A673 (cell line): ENCODE results near the gene MYOG. TPM values are rescaled to one million over a fixed set of nuclear protein-coding genes. Genes with fewer than 3 reads are reported as not detected.

Experiments
- BruUV-seq: library from RNA; stranded (reverse); fragments of 400-500 nt; replicated peaks from 2 replicates; lab custom pipeline; 2021; lab: Mats Ljungman, UMichigan
- CTCF ChIA-PET: fragments of 300-600 bp; sonication (Branson Sonifier 250); formaldehyde crosslinking; loops from one replicate; lab custom pipeline; 2022; ENCODE audit warnings: antibody characterized with exemption; lab: Charles Lee
- POLR2A ChIA-PET: fragments of 300-600 bp; sonication (Branson Sonifier 250); formaldehyde crosslinking; loops from one replicate; lab custom pipeline; 2022; ENCODE audit warnings: antibody characterized with exemption; ENCODE audit not compliant: low non-redundant PET; lab: Charles Lee
- DNase-seq: peaks from one replicate; pipeline ENCODE4 v3.0.0-alpha.2; 2015; ENCODE audit warnings: low spot score
- H3K27ac ChIP-seq: fragments of 200-600 bp; sonication (generic); 2 replicates; pipeline ENCODE4 v1.5.1; 2016; ENCODE audit warnings: mixed run types, low read depth, mild to moderate bottlenecking, mixed read lengths, antibody characterized with exemption, low read length; ENCODE audit not compliant: poor library complexity, severe bottlenecking
- H3K27me3 ChIP-seq: fragments of 200-600 bp; sonication (generic); replicated peaks from 2 replicates; pipeline ENCODE4 v1.6.1; 2017; ENCODE audit warnings: mixed run types, low read depth, mild to moderate bottlenecking, mixed read lengths, antibody characterized with exemption, low read length; ENCODE audit not compliant: insufficient read depth, poor library complexity
- H3K36me3 ChIP-seq: fragments of 200-600 bp; sonication (generic); 2 replicates; pipeline ENCODE4 v1.6.1; 2016; ENCODE audit warnings: mixed run types, mild to moderate bottlenecking, mixed read lengths, antibody characterized with exemption, low read length; ENCODE audit not compliant: insufficient read depth, poor library complexity, severe bottlenecking
- H3K4me1 ChIP-seq: fragments of 200-600 bp; sonication (generic); 2 replicates; pipeline ENCODE4 v1.6.1; 2017; ENCODE audit warnings: mixed run types, mild to moderate bottlenecking, mixed read lengths, antibody characterized with exemption, low read length; ENCODE audit not compliant: insufficient read depth, poor library complexity, severe bottlenecking
- H3K4me3 ChIP-seq: fragments of 200-600 bp; sonication (generic); 2 replicates; pipeline ENCODE4 v1.5.1; 2016; ENCODE audit warnings: low read depth, mixed run types, mild to moderate bottlenecking, mixed read lengths, low read length; ENCODE audit not compliant: poor library complexity, severe bottlenecking
- H3K9me3 ChIP-seq: fragments of 200-600 bp; sonication (generic); 2 replicates; pipeline ENCODE4 v1.6.1; 2016; ENCODE audit warnings: mixed run types, low read depth, mild to moderate bottlenecking, mixed read lengths, antibody characterized with exemption, low read length; ENCODE audit not compliant: poor library complexity, severe bottlenecking
- EZH2 ChIP-seq: fragments of 200-600 bp; sonication (generic); IDR thresholded peaks from 2 replicates; pipeline ENCODE4 v1.6.1; 2017; ENCODE audit warnings: borderline replicate concordance, low read depth, mild to moderate bottlenecking, mixed read lengths, antibody characterized with exemption, low read length; ENCODE audit not compliant: poor library complexity, severe bottlenecking
- intact Hi-C: fragments of 100-400 bp; cut with micrococcal nuclease; formaldehyde crosslinking; loops from one replicate; pipeline ENCODE4 v1.10.0; 2022; ENCODE audit not compliant: unreplicated experiment
- total RNA-seq: library from RNA; stranded (reverse); gene quantifications from 2 replicates; pipeline ENCODE4 v1.2.3, GENCODE V29; 2021
- TF ChIP-seq, protein P1 (sequence below): fragments of 300-800, 200-600 bp; sonication (generic); conservative IDR thresholded peaks from 2 replicates; pipeline ENCODE4 v1.5.1; 2017; ENCODE audit warnings: low read depth, mild to moderate bottlenecking, antibody characterized with exemption, low read length, moderate library complexity, mixed read lengths

MYOG gene
- total RNA-seq, 1 experiment from 2014 or later, result not detected

DNA sequence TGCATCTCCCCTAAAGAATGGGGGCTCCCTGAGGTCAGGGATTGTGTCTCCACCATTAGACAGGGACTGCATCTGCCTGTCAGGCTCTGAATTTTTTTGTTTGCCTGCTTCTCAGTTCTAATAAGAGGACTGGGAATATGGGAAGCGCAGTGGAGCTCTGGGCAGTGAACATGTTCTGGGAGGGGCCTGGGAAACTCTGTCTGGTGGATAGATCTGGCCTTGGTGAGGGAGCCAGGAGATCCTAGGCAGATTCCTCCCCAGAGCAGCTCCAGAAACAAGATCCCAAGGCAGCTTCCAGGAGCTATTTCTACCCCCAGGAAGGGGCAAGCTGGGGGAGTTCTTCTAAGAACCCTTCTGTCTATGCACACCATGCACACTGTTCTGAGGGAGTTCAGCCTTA, 12.6 kb upstream of the MYOG start:
- no TSS peak for BruUV-seq
- no peaks in the 10 kb centered on the region for H3K4me1 ChIP-seq
- TF ChIP-seq, protein P1, sequence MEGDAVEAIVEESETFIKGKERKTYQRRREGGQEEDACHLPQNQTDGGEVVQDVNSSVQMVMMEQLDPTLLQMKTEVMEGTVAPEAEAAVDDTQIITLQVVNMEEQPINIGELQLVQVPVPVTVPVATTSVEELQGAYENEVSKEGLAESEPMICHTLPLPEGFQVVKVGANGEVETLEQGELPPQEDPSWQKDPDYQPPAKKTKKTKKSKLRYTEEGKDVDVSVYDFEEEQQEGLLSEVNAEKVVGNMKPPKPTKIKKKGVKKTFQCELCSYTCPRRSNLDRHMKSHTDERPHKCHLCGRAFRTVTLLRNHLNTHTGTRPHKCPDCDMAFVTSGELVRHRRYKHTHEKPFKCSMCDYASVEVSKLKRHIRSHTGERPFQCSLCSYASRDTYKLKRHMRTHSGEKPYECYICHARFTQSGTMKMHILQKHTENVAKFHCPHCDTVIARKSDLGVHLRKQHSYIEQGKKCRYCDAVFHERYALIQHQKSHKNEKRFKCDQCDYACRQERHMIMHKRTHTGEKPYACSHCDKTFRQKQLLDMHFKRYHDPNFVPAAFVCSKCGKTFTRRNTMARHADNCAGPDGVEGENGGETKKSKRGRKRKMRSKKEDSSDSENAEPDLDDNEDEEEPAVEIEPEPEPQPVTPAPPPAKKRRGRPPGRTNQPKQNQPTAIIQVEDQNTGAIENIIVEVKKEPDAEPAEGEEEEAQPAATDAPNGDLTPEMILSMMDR, result no peak
- no peak for TF ChIP-seq EZH2
- ChIA-PET POLR2A (no interaction called here), CTCF (no interaction called here)
- no peaks in the 10 kb centered on the region for H3K27me3 ChIP-seq
- intact Hi-C loops, result no loop called here
- peaks cover 14% of the 10 kb centered on the region for H3K9me3 ChIP-seq
- H3K36me3 ChIP-seq, result no peaks in the 10 kb centered on the region
- DNase-seq, result no peak
- no peak overlapping the region for H3K27ac ChIP-seq
- no peak overlapping the region for H3K4me3 ChIP-seq

DNA sequence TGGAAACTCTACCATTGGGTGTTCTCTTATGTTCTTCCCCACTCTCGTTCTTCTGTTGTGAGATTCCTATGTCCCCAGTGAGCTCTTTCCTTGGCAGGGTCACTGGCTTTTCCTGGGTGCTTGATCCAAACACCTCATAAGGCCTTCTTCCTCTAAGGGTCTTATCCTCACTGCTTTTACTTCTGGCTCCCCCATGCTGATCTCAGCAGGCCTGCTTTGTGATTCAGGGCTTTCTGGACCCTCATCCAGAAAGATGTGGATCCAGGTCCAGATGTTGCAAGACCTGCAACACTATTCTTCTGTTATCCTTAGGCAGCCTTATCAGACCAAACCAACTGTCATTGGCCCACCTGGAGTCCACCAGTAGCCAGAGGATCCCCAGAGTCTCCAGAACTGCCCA, 11.2 kb upstream of the MYOG start:
- TF ChIP-seq EZH2, result no peak
- TF ChIP-seq, protein P1, result no peak
- no peak overlapping the region for H3K4me3 ChIP-seq
- ChIA-PET CTCF (no interaction called here), POLR2A (no interaction called here)
- no peaks in the 10 kb centered on the region for H3K36me3 ChIP-seq
- no peak for DNase-seq
- H3K9me3 ChIP-seq, result peaks cover 14% of the 10 kb centered on the region
- H3K4me1 ChIP-seq, result no peaks in the 10 kb centered on the region
- intact Hi-C loops, result no loop called here
- BruUV-seq, result no TSS peak
- H3K27ac ChIP-seq, result no peak overlapping the region
- H3K27me3 ChIP-seq, result no peaks in the 10 kb centered on the region

DNA sequence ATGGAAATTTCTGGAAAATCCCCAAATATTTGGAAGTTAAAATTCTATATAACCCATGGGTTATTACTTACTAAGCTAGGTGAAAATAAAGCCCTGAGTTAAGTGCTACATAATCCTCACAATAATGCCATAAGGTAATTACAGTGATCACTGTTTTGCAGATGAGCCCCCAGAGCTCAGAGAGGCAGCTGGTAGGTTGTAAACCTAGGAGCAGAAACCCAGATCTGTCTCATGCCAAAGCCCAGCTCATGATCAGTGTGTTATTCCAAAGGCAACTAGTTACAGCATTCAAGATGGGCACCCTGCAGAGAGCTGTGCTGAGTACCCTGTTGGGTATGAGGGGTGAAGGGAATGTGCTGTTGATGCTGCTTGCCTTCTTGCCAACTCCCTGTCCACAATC, 10.8 kb upstream of the MYOG start:
- no peak overlapping the region for H3K4me3 ChIP-seq
- H3K36me3 ChIP-seq, result no peaks in the 10 kb centered on the region
- ChIA-PET POLR2A (no interaction called here), CTCF (no interaction called here)
- H3K9me3 ChIP-seq, result peaks cover 14% of the 10 kb centered on the region
- intact Hi-C loops, result no loop called here
- no peak for TF ChIP-seq EZH2
- TF ChIP-seq, protein P1, result no peak
- no TSS peak for BruUV-seq
- no peaks in the 10 kb centered on the region for H3K27me3 ChIP-seq
- DNase-seq, result no peak
- H3K4me1 ChIP-seq, result no peaks in the 10 kb centered on the region
- no peak overlapping the region for H3K27ac ChIP-seq
